GM10266 (cell line): ENCODE data around the gene EYA3.

ENCODE experiments used
- DNase-seq: peaks from one replicate; pipeline ENCODE4 v3.0.0; 2012; ENCODE audit errors: extremely low spot score
- TF ChIP-seq, protein P1 (sequence below): IDR thresholded peaks from 2 replicates; pipeline ENCODE4 v1.5.1; 2012; ENCODE audit warnings: mild to moderate bottlenecking, low read depth; ENCODE audit not compliant: control insufficient read depth, insufficient read depth; ENCODE audit errors: missing control alignments

EYA3 gene

DNA sequence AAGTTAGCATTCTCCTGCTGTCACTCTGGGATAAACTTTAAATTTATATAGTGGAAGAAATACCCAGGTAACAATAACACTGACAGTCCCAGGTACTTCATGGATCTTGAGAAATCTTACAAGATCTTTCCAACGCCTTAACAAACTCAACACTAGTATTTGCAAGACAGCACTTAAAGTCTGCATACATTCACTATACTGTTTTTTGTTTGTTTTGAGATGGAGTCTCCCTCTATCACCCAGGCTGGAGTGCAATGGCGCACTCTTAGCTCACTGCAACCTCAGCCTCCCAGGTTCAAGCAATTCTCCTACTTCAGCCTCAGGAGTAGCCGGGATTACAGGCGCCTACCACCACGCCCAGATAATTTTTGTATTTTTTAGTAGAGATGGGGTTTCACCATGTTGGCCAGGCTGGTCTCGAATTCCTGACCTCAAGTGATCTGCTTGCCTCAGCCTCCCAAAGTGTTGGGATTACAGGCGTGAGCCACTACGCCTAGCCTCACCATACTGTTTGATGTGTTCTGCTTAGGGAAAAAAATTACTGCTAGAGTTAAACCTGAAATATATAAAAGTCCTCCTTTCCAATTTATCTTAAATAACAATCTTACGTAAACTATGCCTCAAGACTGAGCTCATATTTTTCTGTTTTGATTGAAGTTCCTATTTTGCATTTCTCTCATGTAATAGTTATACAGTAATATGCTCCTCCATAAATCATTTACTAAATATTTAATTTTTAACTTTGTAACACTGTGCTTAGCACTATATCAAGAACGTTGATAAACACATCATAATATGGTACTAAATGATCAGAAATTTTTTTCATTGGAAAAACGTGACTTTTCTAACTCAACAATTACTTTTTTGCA lies 17.5 kb downstream of the EYA3 start:
- TF ChIP-seq, protein P1, sequence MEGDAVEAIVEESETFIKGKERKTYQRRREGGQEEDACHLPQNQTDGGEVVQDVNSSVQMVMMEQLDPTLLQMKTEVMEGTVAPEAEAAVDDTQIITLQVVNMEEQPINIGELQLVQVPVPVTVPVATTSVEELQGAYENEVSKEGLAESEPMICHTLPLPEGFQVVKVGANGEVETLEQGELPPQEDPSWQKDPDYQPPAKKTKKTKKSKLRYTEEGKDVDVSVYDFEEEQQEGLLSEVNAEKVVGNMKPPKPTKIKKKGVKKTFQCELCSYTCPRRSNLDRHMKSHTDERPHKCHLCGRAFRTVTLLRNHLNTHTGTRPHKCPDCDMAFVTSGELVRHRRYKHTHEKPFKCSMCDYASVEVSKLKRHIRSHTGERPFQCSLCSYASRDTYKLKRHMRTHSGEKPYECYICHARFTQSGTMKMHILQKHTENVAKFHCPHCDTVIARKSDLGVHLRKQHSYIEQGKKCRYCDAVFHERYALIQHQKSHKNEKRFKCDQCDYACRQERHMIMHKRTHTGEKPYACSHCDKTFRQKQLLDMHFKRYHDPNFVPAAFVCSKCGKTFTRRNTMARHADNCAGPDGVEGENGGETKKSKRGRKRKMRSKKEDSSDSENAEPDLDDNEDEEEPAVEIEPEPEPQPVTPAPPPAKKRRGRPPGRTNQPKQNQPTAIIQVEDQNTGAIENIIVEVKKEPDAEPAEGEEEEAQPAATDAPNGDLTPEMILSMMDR, result no peak
- DNase-seq, result no peak

GRCh38 chr1:28067523-28068090 lies 20.8 kb downstream of the EYA3 start:
- DNase-seq, result no peak
- TF ChIP-seq, protein P1, result no peak

DNA sequence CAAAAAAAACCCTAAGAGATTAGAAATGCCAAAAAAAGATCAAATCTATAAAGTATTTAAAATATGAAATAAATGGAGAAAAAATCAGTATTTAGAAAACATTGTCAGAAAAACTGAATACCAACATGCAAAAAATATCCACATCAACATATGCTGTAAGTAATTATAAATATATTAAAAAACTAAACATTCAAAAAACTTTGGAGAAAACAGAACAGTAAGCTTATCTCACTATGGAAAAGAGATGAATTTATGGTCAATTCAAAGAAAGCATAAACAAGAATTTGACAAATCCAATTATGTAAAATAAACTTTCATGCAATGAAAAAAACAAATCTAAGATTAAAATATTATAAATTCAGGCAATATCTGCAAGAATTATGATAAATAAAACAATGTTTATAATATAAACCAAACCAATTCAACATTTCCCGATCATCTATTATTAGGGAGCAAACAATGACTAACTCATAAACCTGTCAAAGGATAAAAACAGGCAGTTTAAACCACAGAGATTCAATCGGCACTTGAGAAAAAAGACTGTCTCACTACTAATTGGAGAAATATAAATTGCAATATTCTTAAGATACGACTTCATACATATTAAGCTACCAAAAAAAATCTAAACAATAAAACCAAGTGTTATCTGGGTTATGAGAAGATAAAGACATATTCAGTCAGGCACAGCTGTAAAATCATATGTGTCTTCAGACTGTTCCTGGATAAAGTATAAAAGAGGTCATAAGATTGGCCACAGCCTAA lies 21.8 kb downstream of the EYA3 start:
- TF ChIP-seq, protein P1, result no peak
- DNase-seq, result no peak

- DNase-seq, result no peak
- TF ChIP-seq, protein P1, result no peak
Observed at GRCh38 chr1:28064064-28064463, 24.3 kb downstream of the EYA3 start.

DNA sequence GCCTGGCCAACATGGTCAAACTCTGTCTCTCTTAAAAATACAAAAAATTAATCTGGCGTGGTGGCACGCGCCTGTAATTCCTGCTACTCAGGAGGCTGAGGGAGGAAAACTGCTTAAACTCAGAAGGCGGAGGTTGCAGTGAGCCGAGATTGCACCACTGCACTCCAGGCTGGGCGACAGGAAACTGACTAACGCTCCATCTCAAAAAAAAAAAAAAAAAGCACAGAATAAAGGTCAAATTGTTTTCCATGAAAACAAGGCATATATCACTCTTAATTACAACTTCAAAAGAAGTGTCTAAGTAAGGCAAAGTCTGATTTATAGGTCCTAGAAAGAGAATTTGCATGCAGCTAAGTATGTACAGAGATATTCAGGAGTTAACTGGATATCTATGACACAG lies 25.6 kb downstream of the EYA3 start:
- DNase-seq, result no peak
- TF ChIP-seq, protein P1, result no peak

GRCh38 chr1:28058971-28059878 lies 29.2 kb downstream of the EYA3 start:
- TF ChIP-seq, protein P1, result no peak
- DNase-seq, result no peak
